ENCODE data around the gene APOBEC3G.
A peak's percentile ranks its signal among the peaks of the same experiment; 100 is the strongest.

APOBEC3G gene

GRCh38 chr22:39125622-39126021 is 48.5 kb downstream of the APOBEC3G start:
- no peak for DNase-seq

GRCh38 chr22:39128508-39128907 is 51.4 kb downstream of the APOBEC3G start:
- no peak for DNase-seq

- DNase-seq = no peak
Measured at GRCh38 chr22:39129081-39129480, 52.0 kb downstream of the APOBEC3G start.

- DNase-seq = no peak
Measured at GRCh38 chr22:39129746-39130145, 52.7 kb downstream of the APOBEC3G start.

- DNase-seq = no peak
Measured at GRCh38 chr22:39130152-39130704, 53.2 kb downstream of the APOBEC3G start.

- DNase-seq = peak; percentile 82
Measured at GRCh38 chr22:39130892-39131855, 54.1 kb downstream of the APOBEC3G start.

- DNase-seq = no peak
Measured at GRCh38 chr22:39132281-39132680, 55.2 kb downstream of the APOBEC3G start.

- no peak for DNase-seq
Measured at GRCh38 chr22:39132871-39133524, 55.9 kb downstream of the APOBEC3G start.

- no peak for DNase-seq
Measured at GRCh38 chr22:39133871-39134270, 56.8 kb downstream of the APOBEC3G start.

GRCh38 chr22:39134366-39135091 is 57.5 kb downstream of the APOBEC3G start:
- no peak for DNase-seq

- peak; percentile 71 for DNase-seq
Measured at GRCh38 chr22:39135092-39135896, 58.2 kb downstream of the APOBEC3G start.

GRCh38 chr22:39136317-39136716 is 59.2 kb downstream of the APOBEC3G start:
- DNase-seq = no peak
